Endothelial cell of umbilical vein (primary cell): Measurements from ENCODE around the gene CHAC1. TPM values are rescaled to one million over a fixed set of nuclear protein-coding genes. Genes with fewer than 3 reads are reported as not detected.

Source experiments
- BruUV-seq: library from RNA; stranded (reverse); fragments of 400-500 nt; replicated peaks from 2 replicates; lab custom pipeline; 2021; lab: Mats Ljungman, UMichigan
- CTCF ChIA-PET: fragments of 300-600, 350-600 bp; sonication (Branson Sonifier 250); formaldehyde crosslinking; loops from one replicate; lab custom pipeline; 2021; ENCODE audit warnings: antibody characterized with exemption, inconsistent platforms; lab: Charles Lee
- POLR2A ChIA-PET: fragments of 300-600, 350-600 bp; sonication (Branson Sonifier 250); formaldehyde crosslinking; loops from one replicate; lab custom pipeline; 2021; ENCODE audit warnings: antibody characterized with exemption, inconsistent platforms; lab: Charles Lee
- DNase-seq: peaks from one replicate; pipeline ENCODE4 v3.0.0-alpha.2; 2011; ENCODE audit warnings: low read depth, low spot score
- FAIRE-seq: peaks from 2 replicates; lab custom pipeline; 2011; peaks lifted over from hg19 to GRCh38; lab: Jason Lieb, UNC
- H2AFZ ChIP-seq: 2 replicates; pipeline ENCODE4 v1.6.0; 2012; ENCODE audit warnings: low read depth, low read length, control low read depth, inconsistent platforms
- H3K27ac ChIP-seq: 2 replicates; pipeline ENCODE4 v1.5.1; 2011; ENCODE audit warnings: low read depth, mild to moderate bottlenecking, control low read depth, low read length, moderate library complexity; ENCODE audit not compliant: insufficient read depth
- H3K27me3 ChIP-seq, 2 experiments: 2 replicates each; pipeline versions ENCODE4 v1.6.0 to v1.6.1; 2011; ENCODE audit warnings: low read length in 2 of 2, mixed read lengths in 1 of 2; ENCODE audit not compliant: control insufficient read depth in 2 of 2, insufficient read depth in 2 of 2
- H3K36me3 ChIP-seq, 2 experiments: 2 replicates in 1 of 2; 3 replicates in 1 of 2; pipeline ENCODE4 v1.5.1; 2011; ENCODE audit warnings: low read length in 2 of 2, mild to moderate bottlenecking in 1 of 2, moderate library complexity in 1 of 2; ENCODE audit not compliant: control insufficient read depth in 2 of 2, insufficient read depth in 2 of 2; ENCODE audit errors: extremely low read depth in 1 of 2
- H3K4me1 ChIP-seq: 3 replicates; pipeline ENCODE4 v1.5.1; 2011; ENCODE audit warnings: mild to moderate bottlenecking, low read length; ENCODE audit not compliant: control insufficient read depth, insufficient read depth; ENCODE audit errors: extremely low read depth
- H3K4me2 ChIP-seq: 2 replicates; pipeline ENCODE4 v1.6.1; 2011; ENCODE audit warnings: low read length, control low read depth, mixed read lengths; ENCODE audit not compliant: insufficient read depth
- H3K4me3 ChIP-seq, 3 experiments: fragments of 200-600 bp in 1 of 3; sonication (generic), shearing (Covaris generic) in 1 of 3; replicated peaks in 1 of 3; 2 replicates each; pipeline ENCODE4 v1.5.1; 2011 to 2016; ENCODE audit warnings: control low read depth in 3 of 3, low read length in 3 of 3, mild to moderate bottlenecking in 2 of 3, inconsistent platforms in 1 of 3, low read depth in 1 of 3, moderate library complexity in 1 of 3; ENCODE audit not compliant: insufficient read depth in 1 of 3
- H3K79me2 ChIP-seq: 2 replicates; pipeline ENCODE4 v1.6.0; 2012; ENCODE audit warnings: low read length, inconsistent platforms; ENCODE audit not compliant: control insufficient read depth, insufficient read depth
- H3K9ac ChIP-seq: replicated peaks from 2 replicates; pipeline ENCODE3; 2011; ENCODE audit warnings: low read length, control low read depth; ENCODE audit not compliant: insufficient read depth; ENCODE audit errors: extremely low read depth
- H3K9me1 ChIP-seq: replicated peaks from 3 replicates; pipeline ENCODE4 v1.6.0; 2011; ENCODE audit warnings: mild to moderate bottlenecking, low read length; ENCODE audit not compliant: control insufficient read depth, insufficient read depth; ENCODE audit errors: extremely low read depth
- H3K9me3 ChIP-seq: replicated peaks from 2 replicates; pipeline ENCODE4 v1.5.1; 2012; ENCODE audit warnings: low read length, inconsistent platforms; ENCODE audit not compliant: control insufficient read depth, insufficient read depth
- H4K20me1 ChIP-seq: replicated peaks from 2 replicates; pipeline ENCODE3; 2011; ENCODE audit warnings: mild to moderate bottlenecking, low read length; ENCODE audit not compliant: control insufficient read depth, insufficient read depth; ENCODE audit errors: extremely low read depth
- EZH2 ChIP-seq: IDR thresholded peaks from 2 replicates; pipeline ENCODE4 v1.6.1; 2012; ENCODE audit warnings: borderline replicate concordance, low read depth, mild to moderate bottlenecking, moderate library complexity, low read length, inconsistent platforms; ENCODE audit not compliant: severe bottlenecking
- FOS ChIP-seq: IDR thresholded peaks from 2 replicates; pipeline ENCODE4 v1.6.1; 2011; ENCODE audit warnings: mild to moderate bottlenecking, low read length, moderate library complexity, borderline replicate concordance; ENCODE audit not compliant: insufficient read depth
- GATA2 ChIP-seq: IDR thresholded peaks from 2 replicates; pipeline ENCODE4 v1.7.0; 2011; ENCODE audit warnings: low read depth, mild to moderate bottlenecking, moderate library complexity, mixed read lengths, low read length; ENCODE audit not compliant: insufficient read length, insufficient read depth
- JUN ChIP-seq: IDR thresholded peaks from 2 replicates; pipeline ENCODE4 v1.6.1; 2011; ENCODE audit warnings: borderline replicate concordance, low read depth; ENCODE audit not compliant: insufficient read length, insufficient read depth
- MAX ChIP-seq: IDR thresholded peaks from 2 replicates; pipeline ENCODE4 v1.6.1; 2011; ENCODE audit not compliant: insufficient read depth, insufficient read length
- POLR2A ChIP-seq: IDR thresholded peaks from 2 replicates; pipeline ENCODE4 v1.6.1; 2012; ENCODE audit warnings: low read depth, mild to moderate bottlenecking, control low read depth, low read length
- dilution Hi-C: fragments of 300-500 bp; cut with MboI; formaldehyde crosslinking; loops from one replicate; pipeline ENCODE4 v1.15.0; 2019; ENCODE audit warnings: low sequenced_read_pairs; ENCODE audit not compliant: extremely low pct_ligation_motif_present
- intact Hi-C: fragments of 100-400 bp; cut with micrococcal nuclease; formaldehyde crosslinking; loops from one replicate; pipeline ENCODE4 v1.10.0; 2022
- polyA plus RNA-seq, 4 experiments: library from polyadenylated mRNA; depleted of rRNA in 3 of 4; stranded (reverse) in 3 of 4; unstranded in 1 of 4; fragments of >200 nt; gene quantifications; 2 replicates each; pipeline versions ENCODE4 v1.2.1 to v1.2.3, GENCODE V29; 2011 to 2012; ENCODE audit warnings: missing spikeins in 1 of 4
- total RNA-seq: library from RNA; stranded (reverse); gene quantifications from 2 replicates; pipeline ENCODE4 v1.2.3, GENCODE V29; 2021
- TF ChIP-seq, protein P1 (sequence below), 2 donors: IDR thresholded peaks; 1 replicate in 1 of 2; 2 replicates in 1 of 2; pipeline ENCODE4 v1.5.1; 2011; ENCODE audit warnings: low read length in 2 of 2, mild to moderate bottlenecking in 2 of 2, moderate library complexity in 2 of 2, control low read depth in 1 of 2, inconsistent platforms in 1 of 2, low read depth in 1 of 2; ENCODE audit not compliant: insufficient read depth in 1 of 2; ENCODE audit errors: extremely low read depth in 1 of 2

CHAC1 gene
- total and polyA plus RNA-seq, 2 donors (not counting 3 experiments of a cell fraction or from before 2014, with no cell fraction given): 4.6 to 25.7 TPM

DNA sequence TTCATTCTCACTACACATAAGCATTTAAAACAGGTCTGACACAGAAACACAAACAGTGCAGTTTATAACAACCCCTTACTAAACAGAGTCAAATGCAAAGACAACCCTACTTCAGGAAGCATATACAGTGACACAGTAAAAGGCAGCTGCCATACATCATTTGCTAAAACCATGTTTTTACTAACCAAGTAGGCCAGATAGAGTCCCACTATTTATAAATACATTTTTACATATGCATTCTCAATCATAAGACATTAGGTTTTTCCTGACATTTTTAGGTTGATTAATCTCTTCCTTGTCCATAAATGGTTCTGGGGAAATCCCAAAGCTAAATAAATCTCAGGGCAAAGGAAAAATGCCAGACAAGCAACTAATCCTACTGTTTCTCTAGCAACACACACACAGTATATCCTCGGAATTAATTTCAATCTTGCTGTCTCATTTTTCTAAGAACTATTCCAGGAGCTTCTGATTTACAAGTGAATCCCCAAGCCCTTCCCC lies 39.0 kb downstream of the CHAC1 start:
- no peaks in the 10 kb centered on the region for H3K9me1 ChIP-seq
- no peak for FAIRE-seq
- TF ChIP-seq JUN (no peak), FOS (no peak), POLR2A (no peak)
- DNase-seq: no peak
- no peak overlapping the region for H3K27ac ChIP-seq
- intact Hi-C loops (no loop called here), dilution Hi-C loops (no loop called here)
- H3K4me1 ChIP-seq: no peaks in the 10 kb centered on the region
- BruUV-seq: no TSS peak
- H3K79me2 ChIP-seq: no peaks in the 10 kb centered on the region
- CTCF ChIA-PET: interaction anchor here (1.0 to 2.8 kb wide), 5 partner anchors 10 to 94 kb away, joined by 3 to 11 read pairs (median 4); no protein-coding TSS in a partner anchor
- H3K4me3 ChIP-seq: no peak overlapping the region
- H3K4me2 ChIP-seq: no peak overlapping the region
- H3K27me3 ChIP-seq: no peaks in the 10 kb centered on the region
- POLR2A ChIA-PET: no interaction called here
- H3K9me3 ChIP-seq: no peaks in the 10 kb centered on the region
- peaks cover 6 to 12% of the 10 kb centered on the region in 2 experiments for H3K36me3 ChIP-seq
- H4K20me1 ChIP-seq: no peaks in the 10 kb centered on the region
- H3K9ac ChIP-seq: no peak overlapping the region
- no peak overlapping the region for H2AFZ ChIP-seq

GRCh38 chr15:40992825-40993224 lies 39.6 kb downstream of the CHAC1 start:
- Histone ChIP-seq H3K79me2 (no peaks in the 10 kb centered on the region), H3K4me3 (no peak overlapping the region), H3K9me3 (no peaks in the 10 kb centered on the region), H4K20me1 (no peaks in the 10 kb centered on the region), H3K36me3 (peaks cover 2 to 12% of the 10 kb centered on the region in 2 experiments), H3K9ac (no peak overlapping the region), H3K27me3 (no peaks in the 10 kb centered on the region), H3K27ac (no peak overlapping the region), H3K4me2 (no peak overlapping the region), H3K9me1 (no peaks in the 10 kb centered on the region), H2AFZ (no peak overlapping the region), H3K4me1 (no peaks in the 10 kb centered on the region)
- no TSS peak for BruUV-seq
- ChIA-PET POLR2A (no interaction called here), CTCF (interaction anchor here (1.0 to 2.8 kb wide), 5 partner anchors 10 to 94 kb away, joined by 3 to 11 read pairs (median 4); no protein-coding TSS in a partner anchor)
- DNase-seq (no peak), FAIRE-seq (no peak)
- dilution Hi-C loops: no loop called here
- no peak for TF ChIP-seq FOS
- no peak for TF ChIP-seq GATA2
- no peak for TF ChIP-seq EZH2
- no peak for TF ChIP-seq MAX
- TF ChIP-seq, protein P1, sequence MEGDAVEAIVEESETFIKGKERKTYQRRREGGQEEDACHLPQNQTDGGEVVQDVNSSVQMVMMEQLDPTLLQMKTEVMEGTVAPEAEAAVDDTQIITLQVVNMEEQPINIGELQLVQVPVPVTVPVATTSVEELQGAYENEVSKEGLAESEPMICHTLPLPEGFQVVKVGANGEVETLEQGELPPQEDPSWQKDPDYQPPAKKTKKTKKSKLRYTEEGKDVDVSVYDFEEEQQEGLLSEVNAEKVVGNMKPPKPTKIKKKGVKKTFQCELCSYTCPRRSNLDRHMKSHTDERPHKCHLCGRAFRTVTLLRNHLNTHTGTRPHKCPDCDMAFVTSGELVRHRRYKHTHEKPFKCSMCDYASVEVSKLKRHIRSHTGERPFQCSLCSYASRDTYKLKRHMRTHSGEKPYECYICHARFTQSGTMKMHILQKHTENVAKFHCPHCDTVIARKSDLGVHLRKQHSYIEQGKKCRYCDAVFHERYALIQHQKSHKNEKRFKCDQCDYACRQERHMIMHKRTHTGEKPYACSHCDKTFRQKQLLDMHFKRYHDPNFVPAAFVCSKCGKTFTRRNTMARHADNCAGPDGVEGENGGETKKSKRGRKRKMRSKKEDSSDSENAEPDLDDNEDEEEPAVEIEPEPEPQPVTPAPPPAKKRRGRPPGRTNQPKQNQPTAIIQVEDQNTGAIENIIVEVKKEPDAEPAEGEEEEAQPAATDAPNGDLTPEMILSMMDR (IDR thresholded peaks at IDR 0.05; ENCODE audit: extremely low read depth in 1 of 2, insufficient read depth in 1 of 2, low read depth in 1 of 2, low read length in 2 of 2): no peak
- TF ChIP-seq JUN: no peak
- intact Hi-C loops: no loop called here
